Stimulated activated CD8-positive, alpha-beta memory T cell treated with anti-CD3 and anti-CD28 coated beads, Interleukin-12 subunit alpha, Interleukin-12 subunit beta, amount 100 ng/mL, for 24 hours (primary cell): ENCODE data around the gene RPTOR.
"Not testable (repeated sequence)": the region's sequence is repeated elsewhere in the genome, so short reads cannot be mapped to it uniquely, and the experiment has no call there.

Experiments
- DNase-seq: peaks from one replicate; pipeline ENCODE4 v3.0.0-alpha.2; 2020; ENCODE audit errors: extremely low read depth

The RPTOR gene

DNA sequence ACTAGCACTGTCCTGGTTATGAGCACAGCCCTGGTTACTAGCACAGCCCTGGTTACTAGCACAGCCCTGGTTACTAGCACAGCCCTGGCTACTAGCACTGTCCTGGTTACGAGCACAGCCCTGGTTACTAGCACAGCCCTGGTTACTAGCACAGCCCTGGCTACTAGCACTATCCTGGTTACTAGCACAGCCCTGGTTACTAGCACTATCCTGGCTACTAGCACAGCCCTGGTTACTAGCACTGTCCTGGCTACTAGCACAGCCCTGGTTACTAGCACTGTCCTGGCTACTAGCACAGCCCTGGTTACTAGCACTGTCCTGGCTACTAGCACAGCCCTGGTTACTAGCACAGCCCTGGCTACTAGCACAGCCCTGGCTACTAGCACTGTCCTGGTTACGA is 199.3 kb downstream of the RPTOR start:
- DNase-seq = not testable (repeated sequence)

DNA sequence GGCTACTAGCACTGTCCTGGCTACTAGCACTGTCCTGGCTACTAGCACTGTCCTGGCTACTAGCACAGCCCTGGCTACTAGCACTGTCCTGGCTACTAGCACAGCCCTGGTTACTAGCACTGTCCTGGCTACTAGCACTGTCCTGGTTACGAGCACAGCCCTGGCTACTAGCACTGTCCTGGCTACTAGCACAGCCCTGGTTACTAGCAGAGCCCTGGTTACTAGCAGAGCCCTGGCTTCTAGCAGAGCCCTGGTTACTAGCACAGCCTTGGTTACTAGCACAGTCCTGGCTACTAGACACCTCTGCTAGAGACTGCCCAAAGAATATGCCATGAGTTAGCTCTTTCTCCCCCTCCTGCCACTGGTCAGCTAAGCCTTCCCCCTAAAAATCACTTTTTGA is 200.1 kb downstream of the RPTOR start:
- not testable (repeated sequence) for DNase-seq

DNA sequence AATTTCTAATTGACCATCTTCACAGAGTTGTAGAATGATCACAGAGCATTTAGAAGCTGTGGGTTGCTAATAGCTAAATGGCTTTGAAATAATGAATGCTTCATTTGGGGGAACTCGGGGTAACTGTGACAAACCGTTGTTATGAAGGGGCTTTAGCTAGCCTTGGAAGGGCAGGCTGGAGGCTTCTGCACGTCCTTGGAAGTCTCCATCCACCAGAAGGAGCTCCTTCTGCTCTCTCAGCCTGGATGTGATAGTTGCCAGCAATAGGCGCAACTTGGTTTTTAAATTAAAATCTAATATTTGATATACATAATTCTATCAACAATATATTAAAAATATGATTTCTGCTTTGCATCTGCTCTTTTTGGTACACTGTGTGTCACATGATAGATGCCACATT is 200.5 kb downstream of the RPTOR start:
- DNase-seq = no peak

DNA sequence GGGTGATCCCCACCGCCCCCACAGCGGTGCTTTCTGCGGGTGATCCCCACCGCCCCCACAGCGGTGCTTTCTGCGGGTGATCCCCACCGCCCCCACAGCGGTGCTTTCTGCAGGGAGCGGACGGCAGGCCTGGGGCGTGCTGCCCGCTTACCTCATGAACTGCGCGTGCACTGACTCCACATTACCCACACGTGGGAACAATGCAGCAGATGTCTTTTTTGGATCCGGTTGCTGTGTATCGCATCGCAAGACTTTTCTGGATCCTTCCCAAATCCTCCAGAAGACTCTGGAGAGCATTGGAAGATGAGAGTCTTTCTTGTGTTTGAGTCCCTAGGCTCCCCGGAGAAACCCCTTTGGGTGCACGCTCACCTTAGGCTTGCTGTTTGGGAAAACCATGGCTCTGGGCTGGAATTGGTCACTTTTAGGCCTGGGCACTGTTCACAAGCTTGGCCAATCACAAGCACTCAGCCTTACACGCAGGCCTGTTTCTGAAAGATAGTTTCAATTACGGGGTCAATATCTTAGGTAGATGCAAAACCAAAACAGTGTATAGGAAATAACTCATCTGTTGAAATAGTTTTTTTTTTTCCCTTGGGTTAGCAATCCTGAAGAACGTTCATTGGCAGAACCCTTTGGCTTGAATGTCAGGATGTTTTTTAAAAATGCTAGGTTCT is 201.8 kb downstream of the RPTOR start:
- DNase-seq = no peak

DNA sequence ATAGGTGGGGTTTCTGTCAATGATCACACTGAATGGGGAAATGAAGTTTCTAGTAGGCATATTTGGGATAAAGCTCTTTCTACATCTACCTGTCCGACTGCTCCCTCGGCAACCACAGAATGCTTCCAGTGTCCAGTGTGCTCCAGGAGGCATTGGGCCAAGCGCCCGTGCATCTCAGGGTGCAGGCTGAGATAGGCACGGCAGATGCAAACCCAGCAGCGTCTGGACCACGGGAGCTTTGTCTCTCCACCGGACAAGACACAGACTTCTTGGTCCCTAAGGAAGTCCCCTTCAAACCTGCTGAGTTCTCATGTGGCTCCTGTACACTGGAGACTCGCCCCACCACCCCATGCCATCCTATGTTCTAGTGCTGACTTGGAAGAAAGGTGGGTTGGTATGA is 202.8 kb downstream of the RPTOR start:
- DNase-seq = no peak

DNA sequence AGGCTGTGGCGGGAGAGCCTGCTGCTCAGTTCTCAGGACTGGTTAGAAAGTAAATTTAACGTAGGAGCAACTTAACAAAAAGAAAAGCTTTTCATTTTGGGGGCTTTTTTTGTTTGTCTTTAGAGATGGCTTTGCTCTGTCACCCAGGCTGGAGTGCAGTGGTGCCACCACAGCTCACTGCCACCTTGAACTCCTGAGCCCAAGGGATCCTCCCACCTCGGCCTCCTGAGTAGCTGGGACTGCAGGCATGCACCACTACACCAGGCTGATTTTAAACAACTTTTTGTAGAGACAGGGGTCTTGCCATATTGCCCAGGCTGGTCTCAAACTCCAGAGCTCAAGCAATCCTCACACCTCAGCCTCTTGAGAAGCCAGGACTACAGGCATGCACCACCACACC is 205.0 kb downstream of the RPTOR start:
- DNase-seq = no peak

GRCh38 chr17:80750263-80750662 is 205.6 kb downstream of the RPTOR start:
- DNase-seq = no peak

DNA sequence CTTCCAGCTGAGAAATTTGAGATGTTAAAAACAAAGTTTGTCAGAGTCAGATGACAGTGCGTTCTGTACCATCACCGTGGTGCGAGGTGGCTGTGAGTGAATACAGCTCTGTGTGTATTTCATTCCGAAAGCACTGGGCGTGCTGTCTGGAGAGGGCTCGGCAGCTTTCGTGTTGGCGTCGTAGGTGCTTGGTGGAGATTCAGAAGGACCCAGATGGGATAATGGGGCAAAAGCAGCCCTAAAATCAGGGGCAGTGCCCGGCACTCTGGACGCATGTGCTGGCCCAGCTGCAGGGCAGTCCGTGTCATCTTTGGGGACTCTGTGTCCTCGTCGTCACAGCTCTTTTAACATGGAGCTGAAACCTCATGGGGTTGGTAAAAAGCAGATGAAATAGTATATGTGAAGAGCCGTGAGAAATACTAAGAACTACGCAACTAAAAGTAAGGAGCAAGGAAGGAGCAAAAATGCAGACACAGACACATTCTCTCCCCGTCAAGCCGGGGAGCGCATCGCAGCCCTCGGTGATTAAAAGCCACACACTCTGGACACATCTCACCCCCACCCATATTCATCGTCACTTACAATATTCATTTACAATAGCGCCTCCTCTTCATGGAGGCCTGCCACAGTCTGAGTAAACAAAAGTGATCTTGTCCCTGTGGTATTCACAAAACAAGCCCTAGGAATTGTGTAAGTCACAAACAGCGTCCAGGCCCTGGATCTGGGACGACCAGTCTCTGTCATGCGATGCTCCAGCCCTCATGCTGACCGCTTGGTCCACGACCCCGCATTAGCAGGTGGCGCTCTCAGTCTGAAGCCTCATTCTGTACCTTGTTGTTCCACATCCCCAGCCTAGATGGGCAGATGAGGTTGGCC is 206.7 kb downstream of the RPTOR start:
- DNase-seq = no peak

DNA sequence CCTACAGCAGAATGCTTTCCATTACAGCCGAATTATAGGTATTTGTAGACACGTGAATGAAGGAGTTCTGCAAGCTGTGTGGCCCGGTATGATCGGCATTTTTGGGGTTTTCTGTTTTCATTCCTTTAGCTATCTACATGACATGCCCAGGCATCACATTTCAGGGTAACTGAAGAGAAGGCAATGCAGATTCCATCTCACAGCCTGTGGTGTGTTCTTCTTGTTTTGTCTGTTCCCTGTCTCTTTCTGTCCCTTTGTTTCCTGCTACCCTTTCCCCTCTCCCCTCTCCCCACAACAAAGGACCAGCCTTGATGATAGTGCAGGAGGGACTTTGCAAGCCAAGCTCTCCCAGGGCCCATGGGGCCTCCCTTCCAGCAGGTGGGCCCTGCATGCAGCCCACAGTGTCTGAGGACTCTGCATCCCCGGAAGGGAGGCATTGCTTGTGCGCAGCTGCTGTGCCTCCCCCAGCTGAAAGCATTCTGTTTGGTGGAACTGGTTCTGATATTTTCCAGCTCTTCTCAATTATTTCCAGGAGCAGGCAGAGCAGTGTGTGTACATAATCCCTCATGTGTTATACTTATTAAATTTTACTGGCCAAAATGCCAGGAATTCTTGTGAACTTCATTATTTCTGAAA is 207.4 kb downstream of the RPTOR start:
- no peak for DNase-seq

- DNase-seq = no peak
Observed at GRCh38 chr17:80753685-80754345, 209.2 kb downstream of the RPTOR start.

- DNase-seq = no peak
Observed at GRCh38 chr17:80754846-80755245, 210.2 kb downstream of the RPTOR start.

- DNase-seq = no peak
Observed at GRCh38 chr17:80755650-80756405, 211.2 kb downstream of the RPTOR start.

- no peak for DNase-seq
Observed at GRCh38 chr17:80758481-80759376, 214.1 kb downstream of the RPTOR start.

DNA sequence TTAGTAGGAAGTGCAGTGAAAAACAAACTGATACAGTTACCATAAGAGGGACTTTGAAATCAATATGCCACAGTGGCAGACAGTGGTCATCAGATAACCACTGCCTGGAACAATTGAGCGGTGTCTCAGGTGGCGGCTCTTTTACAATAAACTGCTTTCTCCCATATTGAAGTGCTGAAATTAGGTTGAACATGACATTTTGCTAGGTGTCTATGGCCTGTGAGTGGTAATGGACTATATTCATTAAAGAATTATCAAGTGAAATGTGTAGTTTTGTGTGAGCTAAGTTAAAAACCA is 214.7 kb downstream of the RPTOR start:
- DNase-seq = no peak

DNA sequence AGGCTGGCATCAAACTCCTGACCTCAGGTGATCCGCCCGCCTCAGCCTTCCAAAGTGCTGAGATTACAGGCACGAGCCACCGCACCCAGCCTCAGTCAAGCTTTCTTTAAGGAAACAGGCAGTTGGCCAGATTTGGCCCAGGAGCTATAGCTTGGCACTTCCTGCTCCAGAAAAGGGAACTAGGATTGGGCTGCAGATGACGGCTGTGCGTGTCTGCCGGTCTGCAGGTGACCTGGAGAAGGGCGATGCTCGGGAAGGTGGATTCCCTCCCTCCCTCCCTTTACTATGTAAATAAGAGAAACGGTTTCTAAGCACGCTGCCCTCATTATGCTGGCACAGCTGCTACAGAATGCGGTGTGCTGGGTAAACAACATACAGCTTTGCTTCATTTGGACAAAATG is 215.9 kb downstream of the RPTOR start:
- DNase-seq = no peak

- no peak for DNase-seq
Observed at GRCh38 chr17:80761110-80761871, 216.7 kb downstream of the RPTOR start.

GRCh38 chr17:80762076-80762475 is 217.4 kb downstream of the RPTOR start:
- DNase-seq = no peak

DNA sequence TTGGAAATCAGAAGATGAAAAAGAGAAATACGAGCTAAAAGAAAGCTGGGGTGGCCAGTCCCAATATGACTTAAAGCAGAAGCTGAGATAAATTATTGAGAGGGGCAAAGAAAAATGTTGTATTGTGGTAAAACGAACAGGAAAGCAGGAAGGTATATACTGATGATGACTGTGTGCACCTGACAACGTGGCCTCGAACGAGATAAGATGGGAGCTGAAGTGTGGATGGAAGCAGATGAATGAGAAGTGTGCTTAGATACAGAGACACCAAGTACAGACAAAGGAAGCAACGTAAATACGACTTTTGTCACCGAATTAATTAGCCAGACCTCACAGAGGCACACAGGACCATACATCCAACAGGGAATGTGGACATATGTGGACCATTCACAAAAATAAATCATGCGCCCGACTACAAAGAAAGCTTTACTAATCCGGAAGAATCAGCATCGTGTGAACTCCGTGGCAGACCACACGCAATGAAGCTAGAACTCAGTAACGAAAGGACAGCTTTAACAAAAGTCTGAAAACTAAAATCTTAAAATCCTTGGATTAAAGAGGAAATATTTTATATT is 218.7 kb downstream of the RPTOR start:
- DNase-seq = no peak

- not testable (repeated sequence) for DNase-seq
Observed at GRCh38 chr17:80764627-80765145, 220.0 kb downstream of the RPTOR start.
